H1 (cell line): Measurements from ENCODE around the gene FNDC5. TPM values are rescaled to one million over a fixed set of nuclear protein-coding genes. Genes with fewer than 3 reads are reported as not detected.

Source experiments
- CTCF ChIA-PET: fragments of 300-600 bp; sonication (Branson Sonifier 250); formaldehyde crosslinking; loops from one replicate; lab custom pipeline; 2021; ENCODE audit not compliant: partially characterized antibody; lab: Charles Lee
- POLR2A ChIA-PET: fragments of 300-600 bp; sonication (Branson Sonifier 250); formaldehyde crosslinking; loops from one replicate; lab custom pipeline; 2021; ENCODE audit warnings: inconsistent platforms; ENCODE audit not compliant: partially characterized antibody; lab: Charles Lee
- DNase-seq, 2 experiments: peaks; one replicate each; pipeline versions ENCODE4 v3.0.0 to v3.0.0-alpha.2; 2010 to 2022; ENCODE audit warnings: low spot score in 2 of 2, low read depth in 1 of 2, mixed read lengths in 1 of 2
- FAIRE-seq: peaks from 2 replicates; lab custom pipeline; 2011; peaks lifted over from hg19 to GRCh38; lab: Jason Lieb, UNC
- H2AFZ ChIP-seq: 2 replicates; pipeline ENCODE4 v1.8.1; 2012; ENCODE audit warnings: low read length, inconsistent platforms
- H2AK5ac ChIP-seq: 2 replicates; pipeline ENCODE4 v1.6.1; 2013; ENCODE audit warnings: low read depth, low read length
- H2BK120ac ChIP-seq: replicated peaks from 2 replicates; pipeline ENCODE3; 2013; ENCODE audit warnings: low read depth, low read length, inconsistent platforms
- H2BK12ac ChIP-seq: 2 replicates; pipeline ENCODE4 v1.6.1; 2013; ENCODE audit warnings: low read depth, low read length
- H2BK15ac ChIP-seq: 2 replicates; pipeline ENCODE4 v1.6.1; 2013; ENCODE audit warnings: low read length
- H2BK20ac ChIP-seq: 2 replicates; pipeline ENCODE4 v1.6.1; 2013; ENCODE audit warnings: low read length
- H2BK5ac ChIP-seq: 2 replicates; pipeline ENCODE4 v1.6.1; 2013; ENCODE audit warnings: low read depth, low read length
- H3K14ac ChIP-seq: 2 replicates; pipeline ENCODE4 v1.6.1; 2013; ENCODE audit warnings: inconsistent platforms; ENCODE audit not compliant: insufficient read length
- H3K18ac ChIP-seq: 2 replicates; pipeline ENCODE4 v1.6.1; 2013; ENCODE audit warnings: low read length; ENCODE audit errors: extremely low read depth
- H3K23ac ChIP-seq: 2 replicates; pipeline ENCODE4 v1.6.1; 2013; ENCODE audit warnings: inconsistent platforms; ENCODE audit not compliant: insufficient read length
- H3K23me2 ChIP-seq: 2 replicates; pipeline ENCODE4 v1.6.1; 2013; ENCODE audit warnings: low read depth, low read length
- H3K27ac ChIP-seq: 2 replicates; pipeline ENCODE4 v1.6.1; 2011; ENCODE audit warnings: low read depth, low read length, inconsistent platforms
- H3K27me3 ChIP-seq, 4 experiments: replicated peaks in 1 of 4; 1 replicate in 1 of 4; 2 replicates in 3 of 4; pipeline versions ENCODE4 v1.6.1 to v1.8.1; 2011 to 2013; ENCODE audit warnings: low read length in 3 of 4, mild to moderate bottlenecking in 3 of 4, inconsistent platforms in 2 of 4, mixed read lengths in 2 of 4, moderate library complexity in 1 of 4; ENCODE audit not compliant: control insufficient read depth in 3 of 4, insufficient read depth in 3 of 4; ENCODE audit errors: extremely low read depth in 1 of 4
- H3K36me3 ChIP-seq, 4 experiments: 2 replicates each; pipeline versions ENCODE4 v1.6.1 to v1.8.1; 2011 to 2013; ENCODE audit warnings: mild to moderate bottlenecking in 4 of 4, low read length in 3 of 4, moderate library complexity in 2 of 4, control low read depth in 1 of 4, inconsistent platforms in 1 of 4; ENCODE audit not compliant: insufficient read depth in 4 of 4, control insufficient read depth in 2 of 4
- H3K4ac ChIP-seq: replicated peaks from 2 replicates; pipeline ENCODE3; 2013; ENCODE audit warnings: low read length, low read depth, mixed read lengths, inconsistent platforms; ENCODE audit not compliant: insufficient read length
- H3K4me1 ChIP-seq, 4 experiments: replicated peaks in 1 of 4; 1 replicate in 1 of 4; 2 replicates in 3 of 4; pipeline versions ENCODE4 v1.6.1 to v1.8.1; 2011 to 2013; ENCODE audit warnings: low read length in 3 of 4, inconsistent platforms in 2 of 4, mixed read lengths in 1 of 4; ENCODE audit not compliant: insufficient read depth in 4 of 4, control insufficient read depth in 3 of 4
- H3K4me2 ChIP-seq, 2 experiments: 2 replicates each; pipeline versions ENCODE4 v1.6.1 to v1.8.1; 2011 to 2013; ENCODE audit warnings: low read depth in 2 of 2, low read length in 2 of 2, control low read depth in 1 of 2, inconsistent platforms in 1 of 2, mild to moderate bottlenecking in 1 of 2; ENCODE audit not compliant: insufficient read depth in 1 of 2
- H3K4me3 ChIP-seq, 4 experiments: fragments of 200-600, 300-600 bp in 1 of 4; sonication (generic), shearing (Covaris generic), sonication (Bioruptor Twin) in 1 of 4; 2 replicates each; pipeline versions ENCODE4 v1.5.1 to v1.8.1; 2011 to 2016; ENCODE audit warnings: low read length in 4 of 4, low read depth in 3 of 4, control low read depth in 2 of 4, inconsistent platforms in 2 of 4, mild to moderate bottlenecking in 2 of 4, mixed read lengths in 1 of 4, moderate library complexity in 1 of 4; ENCODE audit not compliant: insufficient read depth in 2 of 4; ENCODE audit errors: extremely low read depth in 1 of 4
- H3K56ac ChIP-seq: replicated peaks from 2 replicates; pipeline ENCODE3; 2013; ENCODE audit warnings: low read depth, mild to moderate bottlenecking, mixed read lengths, low read length, inconsistent platforms; ENCODE audit not compliant: insufficient read length
- H3K79me1 ChIP-seq: 2 replicates; pipeline ENCODE4 v1.6.1; 2013; ENCODE audit warnings: low read depth, low read length, control low read depth
- H3K79me2 ChIP-seq, 2 experiments: 2 replicates each; pipeline versions ENCODE4 v1.6.1 to v1.8.1; 2012 to 2013; ENCODE audit warnings: low read length in 2 of 2, mild to moderate bottlenecking in 2 of 2, inconsistent platforms in 1 of 2; ENCODE audit not compliant: insufficient read depth in 2 of 2, control insufficient read depth in 1 of 2
- H3K9ac ChIP-seq, 4 experiments: replicated peaks in 1 of 4; 1 replicate in 1 of 4; 2 replicates in 3 of 4; pipeline versions ENCODE4 v1.6.1 to v1.8.1; 2011 to 2013; ENCODE audit warnings: low read depth in 3 of 4, low read length in 3 of 4, control low read depth in 2 of 4, mild to moderate bottlenecking in 2 of 4, moderate library complexity in 2 of 4, inconsistent platforms in 1 of 4; ENCODE audit errors: extremely low read depth in 1 of 4
- H3K9me3 ChIP-seq, 2 experiments: 2 replicates each; pipeline versions ENCODE4 v1.6.1 to v1.8.1; 2012 to 2013; ENCODE audit warnings: mild to moderate bottlenecking in 2 of 2, moderate library complexity in 2 of 2, control low read depth in 1 of 2, inconsistent platforms in 1 of 2, low read depth in 1 of 2, low read length in 1 of 2, mixed read lengths in 1 of 2; ENCODE audit not compliant: insufficient read depth in 2 of 2
- H4K20me1 ChIP-seq, 2 experiments: replicated peaks in 1 of 2; 2 replicates each; pipeline versions ENCODE3 to v1.8.1; 2011 to 2013; ENCODE audit warnings: inconsistent platforms in 2 of 2, low read length in 2 of 2, mild to moderate bottlenecking in 1 of 2; ENCODE audit not compliant: insufficient read depth in 2 of 2, control insufficient read depth in 1 of 2
- H4K5ac ChIP-seq: 2 replicates; pipeline ENCODE4 v1.6.1; 2013; ENCODE audit warnings: low read length, low read depth, mixed read lengths, inconsistent platforms; ENCODE audit not compliant: insufficient read length
- H4K8ac ChIP-seq: 2 replicates; pipeline ENCODE4 v1.8.0; 2013; ENCODE audit warnings: mild to moderate bottlenecking, moderate library complexity, low read length, inconsistent platforms; ENCODE audit not compliant: insufficient read depth; ENCODE audit errors: extremely low read depth
- H4K91ac ChIP-seq: replicated peaks from 2 replicates; pipeline ENCODE3; 2013; ENCODE audit warnings: low read length, mixed read lengths, inconsistent platforms; ENCODE audit not compliant: insufficient read length
- BACH1 ChIP-seq: IDR thresholded peaks from 2 replicates; pipeline ENCODE4 v1.6.1; 2012; ENCODE audit warnings: low read length, improper control_type of control experiment
- CBX5 ChIP-seq: fragments of 300-800, 300-1000 bp; sonication (generic); IDR thresholded peaks from 2 replicates; pipeline ENCODE4 v1.7.1; 2016; ENCODE audit warnings: antibody characterized with exemption, low read length, low read depth
- CHD2 ChIP-seq: IDR thresholded peaks from 2 replicates; pipeline ENCODE4 v1.6.1; 2012; ENCODE audit warnings: low read length, improper control_type of control experiment
- EP300 ChIP-seq, 2 experiments: IDR thresholded peaks; 1 replicate in 1 of 2; 2 replicates in 1 of 2; pipeline ENCODE4 v1.6.1; 2011 to 2012; ENCODE audit warnings: low read depth in 2 of 2, low read length in 2 of 2, mild to moderate bottlenecking in 2 of 2, borderline replicate concordance in 1 of 2, inconsistent platforms in 1 of 2, moderate library complexity in 1 of 2
- GTF2F1 ChIP-seq: IDR thresholded peaks from 2 replicates; pipeline ENCODE4 v1.6.1; 2012; ENCODE audit warnings: low read depth, low read length, improper control_type of control experiment, borderline replicate concordance
- KDM4A ChIP-seq: IDR thresholded peaks from one replicate; pipeline ENCODE4 v1.7.1; 2012; ENCODE audit warnings: low read depth, mild to moderate bottlenecking, moderate library complexity, low read length, inconsistent platforms; ENCODE audit not compliant: severe bottlenecking
- NANOG ChIP-seq: IDR thresholded peaks from 2 replicates; pipeline ENCODE4 v1.6.1; 2011; ENCODE audit warnings: low read length, low read depth, mild to moderate bottlenecking, inconsistent platforms; ENCODE audit not compliant: insufficient read depth, poor library complexity, severe bottlenecking
- NRF1 ChIP-seq: IDR thresholded peaks from 2 replicates; pipeline ENCODE4 v1.6.1; 2011; ENCODE audit warnings: mild to moderate bottlenecking, low read depth, low read length, improper control_type of control experiment
- RBBP5 ChIP-seq: IDR thresholded peaks from 2 replicates; pipeline ENCODE4 v1.7.1; 2012; ENCODE audit warnings: low read depth, mild to moderate bottlenecking, inconsistent platforms, low read length, moderate library complexity, borderline replicate concordance
- RXRA ChIP-seq: IDR thresholded peaks from 2 replicates; pipeline ENCODE4 v1.6.1; 2011; ENCODE audit warnings: low read depth, mild to moderate bottlenecking, low read length, moderate library complexity; ENCODE audit not compliant: insufficient read depth
- SRF ChIP-seq: IDR thresholded peaks from 2 replicates; pipeline ENCODE4 v1.6.1; 2011; ENCODE audit warnings: mild to moderate bottlenecking, low read depth, low read length, moderate library complexity
- TBP ChIP-seq: IDR thresholded peaks from 2 replicates; pipeline ENCODE4 v1.6.1; 2011; ENCODE audit warnings: low read depth, low read length, improper control_type of control experiment
- TCF12 ChIP-seq: IDR thresholded peaks from 2 replicates; pipeline ENCODE4 v1.6.1; 2011; ENCODE audit warnings: low read depth, mild to moderate bottlenecking, low read length
- WGBS, 2 experiments: shearing (Covaris generic) in 1 of 2; methylation state at CpG; one replicate each; pipeline versions ENCODE4 v1.1.6 to v1.1.7; 2013 to 2015; ENCODE audit warnings: low lambda C conversion rate in 2 of 2, mixed read lengths in 2 of 2, inconsistent platforms in 1 of 2, low coverage in 1 of 2, missing lambda C conversion rate in 1 of 2; ENCODE audit not compliant: insufficient replicate concordance in 2 of 2, insufficient coverage in 1 of 2, insufficient read length in 1 of 2; ENCODE audit errors: extremely low coverage in 1 of 2, missing lambda C conversion rate in 1 of 2; 5-methylcytosine and 5-hydroxymethylcytosine counted together
- polyA plus RNA-seq, 7 experiments: library from polyadenylated mRNA; depleted of rRNA in 3 of 7; stranded (reverse) in 5 of 7; unstranded in 2 of 7; fragments of >200 nt in 5 of 7; fragments of 200-250 nt in 2 of 7; gene quantifications; 1 replicate in 5 of 7; 2 replicates in 1 of 7; 4 replicates in 1 of 7; pipeline versions ENCODE4 v1.2.1 to v1.2.3, GENCODE V29; 2011 to 2013; ENCODE audit warnings: missing spikeins in 2 of 7, mixed read lengths in 2 of 7
- total RNA-seq: library from RNA; stranded (reverse); fragmentation: NEBNext Ultra II Directional; extraction: Animal tissue kit (Norgen Biotek cat#: 25700); gene quantifications from 2 replicates; pipeline ENCODE4 v1.2.1, GENCODE V29; 2021

FNDC5 gene
- total and polyA plus RNA-seq, 2 of the 8 experiments (the other 6 are each of a cell fraction or from before 2014, with no cell fraction given), result 1.8 to 2.0 TPM

DNA sequence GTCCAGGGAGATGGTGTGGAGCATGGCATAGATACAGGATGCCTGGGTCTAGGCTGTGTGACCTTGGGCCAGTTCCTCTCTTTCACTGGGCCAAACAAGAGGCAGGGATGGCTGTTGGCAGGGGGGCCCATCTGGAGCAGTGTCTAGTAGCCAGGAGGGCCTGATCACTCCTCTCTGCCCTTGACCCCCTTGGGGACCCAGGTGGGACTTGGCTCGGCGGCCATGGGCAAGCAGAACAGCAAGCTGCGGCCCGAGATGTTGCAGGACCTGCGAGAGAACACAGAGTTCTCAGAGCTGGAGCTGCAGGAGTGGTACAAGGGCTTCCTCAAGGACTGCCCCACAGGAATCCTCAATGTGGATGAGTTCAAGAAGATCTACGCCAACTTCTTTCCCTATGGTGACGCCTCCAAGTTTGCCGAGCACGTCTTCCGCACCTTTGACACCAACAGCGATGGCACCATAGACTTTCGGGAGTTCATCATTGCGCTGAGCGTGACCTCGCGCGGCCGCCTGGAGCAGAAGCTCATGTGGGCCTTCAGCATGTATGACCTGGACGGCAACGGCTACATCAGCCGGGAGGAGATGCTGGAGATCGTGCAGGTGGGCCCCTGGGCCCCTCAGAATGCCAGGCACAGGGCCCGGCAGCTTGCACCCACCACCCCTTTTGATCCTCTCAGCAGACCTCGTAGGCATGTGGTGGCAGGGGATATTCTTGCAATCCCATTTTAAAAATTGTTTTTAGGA lies 18.1 kb upstream of the FNDC5 start:
- H3K4me1 ChIP-seq, result peaks cover 0 to 9% (median 4%) of the 10 kb centered on the region in 4 experiments; a peak in 5 of 7 replicates
- no peak overlapping the region for H2BK5ac ChIP-seq
- no peaks in the 10 kb centered on the region for H3K79me2 ChIP-seq
- H4K91ac ChIP-seq, result no peak overlapping the region
- H3K23ac ChIP-seq, result no peak overlapping the region
- H3K9me3 ChIP-seq, result peaks cover 0 to 6% of the 10 kb centered on the region in 2 experiments; a peak in 1 of 4 replicates
- H3K4me3 ChIP-seq, result no peak overlapping the region
- H3K23me2 ChIP-seq, result peaks cover 7% of the 10 kb centered on the region; the same call in 1 of the 2 replicates
- H2BK20ac ChIP-seq, result no peak overlapping the region
- no peak overlapping the region for H4K5ac ChIP-seq
- H3K27me3 ChIP-seq, result peaks cover 5 to 56% (median 32%) of the 10 kb centered on the region in 4 experiments
- FAIRE-seq (no peak), DNase-seq (no peak)
- no peak overlapping the region for H2BK15ac ChIP-seq
- no peaks in the 10 kb centered on the region for H3K36me3 ChIP-seq
- no peak overlapping the region for H3K27ac ChIP-seq
- no peak overlapping the region for H3K9ac ChIP-seq
- H2AFZ ChIP-seq, result no peak overlapping the region
- no peak overlapping the region for H3K18ac ChIP-seq
- peaks cover 0 to 18% of the 10 kb centered on the region in 2 experiments for H4K20me1 ChIP-seq
- no peak overlapping the region for H3K4me2 ChIP-seq
- H2BK120ac ChIP-seq, result no peak overlapping the region
- no peak overlapping the region for H3K4ac ChIP-seq
- H2AK5ac ChIP-seq, result no peak overlapping the region
- ChIA-PET POLR2A (no interaction called here), CTCF (interaction anchor here (0.9 to 16.6 kb wide), 4 partner anchors 10 to 198 kb away, joined by 4 to 382 read pairs (median 19); partner anchors contain the start of genes FNDC5 and HPCA)
- H4K8ac ChIP-seq, result no peak overlapping the region
- H3K56ac ChIP-seq, result no peak overlapping the region
- no peak overlapping the region for H3K14ac ChIP-seq
- 97% methylated on average over 24 of the region's 24 CpGs; no CpG with 5 or more reads in 1 of the 2 experiments for whole genome bisulfite sequencing, 2 experiments
- H2BK12ac ChIP-seq, result no peak overlapping the region
- no peaks in the 10 kb centered on the region for H3K79me1 ChIP-seq
- no peak for TF ChIP-seq SRF
- TF ChIP-seq TBP, result no peak
- no peak for TF ChIP-seq EP300 (IDR thresholded peaks at IDR 0.05; ENCODE audit: borderline replicate concordance in 1 of 2, low read depth in 2 of 2, low read length in 2 of 2)
- TF ChIP-seq CHD2, result no peak
- TF ChIP-seq NANOG, result no peak
- no peak for TF ChIP-seq CBX5
- TF ChIP-seq TCF12, result no peak
- TF ChIP-seq KDM4A, result no peak
- TF ChIP-seq GTF2F1, result no peak
- TF ChIP-seq BACH1, result no peak
- TF ChIP-seq NRF1, result no peak
- no peak for TF ChIP-seq RBBP5
- no peak for TF ChIP-seq RXRA
